Ecto neural progenitor cell (in vitro differentiated cells): ENCODE measurements around the gene SMARCD2.
A peak's percentile ranks its signal among the peaks of the same experiment; 100 is the strongest.
"Not testable (repeated sequence)": the region's sequence is repeated elsewhere in the genome, so short reads cannot be mapped to it uniquely, and the experiment has no call there.

ENCODE experiments used
- DNase-seq: peaks from one replicate; pipeline ENCODE4 v3.0.0-alpha.2; 2018; ENCODE audit warnings: low spot score

Gene SMARCD2

GRCh38 chr17:63850401-63850800, 7.9 kb upstream of the SMARCD2 start:
- DNase-seq: no peak

- peak; percentile 96 for DNase-seq
Measured at GRCh38 chr17:63848834-63849689, 6.6 kb upstream of the SMARCD2 start.

GRCh38 chr17:63847525-63848249, 5.2 kb upstream of the SMARCD2 start:
- no peak for DNase-seq

- DNase-seq: no peak
Measured at GRCh38 chr17:63845509-63845908, 3.0 kb upstream of the SMARCD2 start.

- DNase-seq: no peak
Measured at GRCh38 chr17:63843910-63844677, 1.6 kb upstream of the SMARCD2 start.

- DNase-seq: not testable (repeated sequence)
Measured at GRCh38 chr17:63843387-63843888, 953 bp upstream of the SMARCD2 start.

GRCh38 chr17:63842173-63842539, 329 bp downstream of the SMARCD2 start:
- peak; percentile 84 for DNase-seq

GRCh38 chr17:63841350-63842172, 924 bp downstream of the SMARCD2 start:
- DNase-seq: peak; percentile 78

- DNase-seq: no peak
Measured at GRCh38 chr17:63840591-63841349, 1.7 kb downstream of the SMARCD2 start.

- DNase-seq: peak; percentile 62
Measured at GRCh38 chr17:63838631-63839171, 3.8 kb downstream of the SMARCD2 start.

- DNase-seq: no peak
Measured at GRCh38 chr17:63837962-63838600, 4.4 kb downstream of the SMARCD2 start.

GRCh38 chr17:63837480-63837879, 5.0 kb downstream of the SMARCD2 start:
- DNase-seq: no peak

GRCh38 chr17:63836811-63837210, 5.7 kb downstream of the SMARCD2 start:
- no peak for DNase-seq

- no peak for DNase-seq
Measured at GRCh38 chr17:63835167-63835720, 7.2 kb downstream of the SMARCD2 start.

- peak; percentile 85 for DNase-seq
Measured at GRCh38 chr17:63834431-63835166, 7.9 kb downstream of the SMARCD2 start.

GRCh38 chr17:63833741-63834373, 8.6 kb downstream of the SMARCD2 start:
- DNase-seq: no peak

GRCh38 chr17:63833026-63833740, 9.3 kb downstream of the SMARCD2 start:
- DNase-seq: no peak

GRCh38 chr17:63832455-63832854, 10.0 kb downstream of the SMARCD2 start:
- DNase-seq: no peak
